Liver (tissue), 9 donors: ENCODE data around the gene ETS2. TPM values are rescaled to one million over a fixed set of nuclear protein-coding genes. Genes with fewer than 3 reads are reported as not detected.
"Not testable (repeated sequence)": the region's sequence is repeated elsewhere in the genome, so short reads cannot be mapped to it uniquely, and the experiment has no call there.

ENCODE experiments used
- DNase-seq: peaks from one replicate; pipeline ENCODE4 v3.0.0-alpha.2; 2017; ENCODE audit warnings: low spot score
- H3K27ac ChIP-seq, 2 donors: one replicate each; pipeline ENCODE4 v1.7.0; 2013; ENCODE audit warnings: inconsistent platforms in 2 of 2, low read length in 2 of 2, control low read depth in 1 of 2, low read depth in 1 of 2, mild to moderate bottlenecking in 1 of 2
- H3K27me3 ChIP-seq, 4 donors: one replicate each; pipeline versions ENCODE4 v1.6.1 to v1.7.0; 2013; ENCODE audit warnings: low read length in 3 of 4, inconsistent platforms in 1 of 4, mild to moderate bottlenecking in 1 of 4, moderate library complexity in 1 of 4; ENCODE audit not compliant: control insufficient read depth in 4 of 4, insufficient read depth in 4 of 4
- H3K36me3 ChIP-seq, 4 donors: one replicate each; pipeline versions ENCODE4 v1.6.1 to v1.7.0; 2013; ENCODE audit warnings: low read length in 3 of 4, mild to moderate bottlenecking in 3 of 4, low read depth in 1 of 4, moderate library complexity in 1 of 4; ENCODE audit not compliant: control insufficient read depth in 4 of 4, insufficient read depth in 3 of 4
- H3K4me1 ChIP-seq, 4 donors: one replicate each; pipeline versions ENCODE4 v1.6.1 to v1.7.0; 2013; ENCODE audit warnings: low read length in 3 of 4, mild to moderate bottlenecking in 3 of 4, moderate library complexity in 1 of 4; ENCODE audit not compliant: control insufficient read depth in 4 of 4, insufficient read depth in 4 of 4
- H3K4me3 ChIP-seq, 3 donors: one replicate each; pipeline versions ENCODE4 v1.6.1 to v1.7.0; 2013; ENCODE audit warnings: low read length in 3 of 3, control low read depth in 1 of 3, low read depth in 1 of 3, mild to moderate bottlenecking in 1 of 3
- H3K9ac ChIP-seq, 2 donors: one replicate each; pipeline ENCODE4 v1.7.0; 2013; ENCODE audit warnings: low read length in 2 of 2, mild to moderate bottlenecking in 2 of 2, moderate library complexity in 2 of 2, control low read depth in 1 of 2, low read depth in 1 of 2
- H3K9me3 ChIP-seq, 4 donors: one replicate each; pipeline versions ENCODE4 v1.6.1 to v1.7.0; 2013; ENCODE audit warnings: low read length in 3 of 4; ENCODE audit not compliant: control insufficient read depth in 4 of 4
- EGR1 ChIP-seq, 2 donors: IDR thresholded peaks; 2 replicates each; pipeline ENCODE4 v1.6.1; 2016 to 2018; ENCODE audit warnings: antibody characterized with exemption in 2 of 2, low read depth in 2 of 2
- FOXA1 ChIP-seq: IDR thresholded peaks from 2 replicates; pipeline ENCODE4 v1.6.1; 2016; ENCODE audit warnings: antibody characterized with exemption
- FOXA2 ChIP-seq: IDR thresholded peaks from 2 replicates; pipeline ENCODE4 v1.6.1; 2016; ENCODE audit warnings: antibody characterized with exemption
- GABPA ChIP-seq, 2 donors: IDR thresholded peaks in 1 of 2; conservative IDR thresholded peaks in 1 of 2; 2 replicates each; pipeline ENCODE4 v1.6.1; 2016; ENCODE audit warnings: antibody characterized with exemption in 2 of 2, mild to moderate bottlenecking in 1 of 2, moderate library complexity in 1 of 2
- HNF4A ChIP-seq, 2 donors: conservative IDR thresholded peaks; 2 replicates each; pipeline ENCODE4 v1.6.1; 2016; ENCODE audit warnings: antibody characterized with exemption in 2 of 2, mild to moderate bottlenecking in 2 of 2
- HNF4G ChIP-seq: IDR thresholded peaks from 2 replicates; pipeline ENCODE4 v1.6.1; 2016; ENCODE audit warnings: antibody characterized with exemption
- JUND ChIP-seq, 2 donors: IDR thresholded peaks; 2 replicates each; pipeline ENCODE4 v1.6.1; 2016; ENCODE audit warnings: antibody characterized with exemption in 2 of 2
- NR2F2 ChIP-seq: IDR thresholded peaks from 2 replicates; pipeline ENCODE4 v1.6.1; 2016; ENCODE audit warnings: antibody characterized with exemption
- RAD21 ChIP-seq, 2 donors: IDR thresholded peaks; 2 replicates each; pipeline ENCODE4 v1.6.1; 2016; ENCODE audit warnings: antibody characterized with exemption in 2 of 2, mild to moderate bottlenecking in 2 of 2
- RXRA ChIP-seq, 2 donors: IDR thresholded peaks; 2 replicates each; pipeline ENCODE4 v1.6.1; 2017 to 2018; ENCODE audit warnings: antibody characterized with exemption in 2 of 2, mild to moderate bottlenecking in 1 of 2
- SP1 ChIP-seq: IDR thresholded peaks from 2 replicates; pipeline ENCODE4 v1.6.1; 2018; ENCODE audit warnings: antibody characterized with exemption, mild to moderate bottlenecking
- TAF1 ChIP-seq: conservative IDR thresholded peaks from 2 replicates; pipeline ENCODE4 v1.6.1; 2016; ENCODE audit warnings: antibody characterized with exemption, mild to moderate bottlenecking
- YY1 ChIP-seq: IDR thresholded peaks from 2 replicates; pipeline ENCODE4 v1.6.1; 2016; ENCODE audit warnings: antibody characterized with exemption, mild to moderate bottlenecking
- WGBS: extraction: QIAGEN DNeasy Blood & Tissue Kit; methylation state at CpG from one replicate; pipeline ENCODE4 v1.1.7; 2013; 5-methylcytosine and 5-hydroxymethylcytosine counted together
- polyA plus RNA-seq, 2 donors: library from polyadenylated mRNA; stranded (reverse) in 1 of 2; unstranded in 1 of 2; fragments of 200-250 nt in 1 of 2; fragments of >200 nt in 1 of 2; fragmentation: Nextera tagmentation in 1 of 2; extraction: Ambion mirVana in 1 of 2; gene quantifications; one replicate each; pipeline versions ENCODE4 v1.2.1 to v1.2.3, GENCODE V29; 2013 to 2015
- total RNA-seq, 2 donors: library from RNA; depleted of rRNA; stranded (reverse); fragments of >200 nt; gene quantifications; one replicate each; pipeline ENCODE4 v1.2.3, GENCODE V29; 2014
- TF ChIP-seq, protein P1 (sequence below): IDR thresholded peaks from 2 replicates; pipeline ENCODE4 v1.6.1; 2016; ENCODE audit warnings: antibody characterized with exemption
- TF ChIP-seq, protein P2 (sequence below): fragments of 150-350 bp; IDR thresholded peaks from 2 replicates; pipeline ENCODE4 v1.5.1; 2017; ENCODE audit warnings: improper control_type of control experiment, low read depth, low read length; ENCODE audit not compliant: missing input control
- TF ChIP-seq, protein P3 (sequence below): IDR thresholded peaks from 2 replicates; pipeline ENCODE4 v1.6.1; 2016; ENCODE audit warnings: antibody characterized with exemption, mild to moderate bottlenecking
- TF ChIP-seq, protein P4 (sequence below): IDR thresholded peaks from 2 replicates; pipeline ENCODE4 v1.6.1; 2016; ENCODE audit warnings: antibody characterized with exemption
- TF ChIP-seq, protein P5 (sequence below): IDR thresholded peaks from 2 replicates; pipeline ENCODE4 v1.6.1; 2016; ENCODE audit warnings: antibody characterized with exemption
- donor health status: healthy.
- donor health status: healthy.
- donor health status: healthy.
- donor health status: healthy.
- donor health status: healthy.

Gene ETS2
- total and polyA plus RNA-seq, 4 donors: 20.2 to 90.7 (median 41.8) TPM

DNA sequence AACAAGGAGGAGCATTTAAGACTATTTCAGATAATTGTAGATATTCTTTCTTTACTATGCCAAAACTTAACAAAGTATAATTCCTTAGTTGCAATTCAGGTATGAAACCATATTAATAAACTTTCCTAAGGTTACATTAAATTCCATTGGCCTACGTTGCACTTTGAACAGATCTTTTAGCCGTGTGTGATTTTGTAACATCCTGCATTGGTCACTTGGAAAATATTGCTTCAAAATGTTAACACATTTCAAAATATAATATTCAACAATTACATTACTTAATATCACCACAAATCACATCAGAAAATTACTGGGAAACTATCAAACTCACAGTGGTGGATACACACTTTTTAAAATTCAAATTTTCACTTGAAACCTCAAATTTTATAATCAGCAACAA is 20.2 kb downstream of the ETS2 start:
- TF ChIP-seq HNF4G (peak; percentile 28), RAD21 (IDR thresholded peaks at IDR 0.05) (peak in 1 of 2 donors; percentile 27), JUND (IDR thresholded peaks at IDR 0.05) (peak in 1 of 2 donors; percentile 34), HNF4A (conservative IDR thresholded peaks at IDR 0.05) (peak; percentile 83 to 84), RXRA (IDR thresholded peaks at IDR 0.05) (peak; percentile 56 to 74), TAF1 (no peak), FOXA2 (no peak), NR2F2 (no peak), GABPA (IDR thresholded peaks at IDR 0.05 in 1 of 2, conservative IDR thresholded peaks at IDR 0.05 in 1 of 2) (no peak), SP1 (peak; percentile 65), EGR1 (IDR thresholded peaks at IDR 0.05; ENCODE audit: low read depth in 2 of 2) (peak; percentile 38 to 39), YY1 (no peak), FOXA1 (no peak)
- TF ChIP-seq, protein P1, sequence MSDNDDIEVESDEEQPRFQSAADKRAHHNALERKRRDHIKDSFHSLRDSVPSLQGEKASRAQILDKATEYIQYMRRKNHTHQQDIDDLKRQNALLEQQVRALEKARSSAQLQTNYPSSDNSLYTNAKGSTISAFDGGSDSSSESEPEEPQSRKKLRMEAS: no peak
- TF ChIP-seq, protein P2, sequence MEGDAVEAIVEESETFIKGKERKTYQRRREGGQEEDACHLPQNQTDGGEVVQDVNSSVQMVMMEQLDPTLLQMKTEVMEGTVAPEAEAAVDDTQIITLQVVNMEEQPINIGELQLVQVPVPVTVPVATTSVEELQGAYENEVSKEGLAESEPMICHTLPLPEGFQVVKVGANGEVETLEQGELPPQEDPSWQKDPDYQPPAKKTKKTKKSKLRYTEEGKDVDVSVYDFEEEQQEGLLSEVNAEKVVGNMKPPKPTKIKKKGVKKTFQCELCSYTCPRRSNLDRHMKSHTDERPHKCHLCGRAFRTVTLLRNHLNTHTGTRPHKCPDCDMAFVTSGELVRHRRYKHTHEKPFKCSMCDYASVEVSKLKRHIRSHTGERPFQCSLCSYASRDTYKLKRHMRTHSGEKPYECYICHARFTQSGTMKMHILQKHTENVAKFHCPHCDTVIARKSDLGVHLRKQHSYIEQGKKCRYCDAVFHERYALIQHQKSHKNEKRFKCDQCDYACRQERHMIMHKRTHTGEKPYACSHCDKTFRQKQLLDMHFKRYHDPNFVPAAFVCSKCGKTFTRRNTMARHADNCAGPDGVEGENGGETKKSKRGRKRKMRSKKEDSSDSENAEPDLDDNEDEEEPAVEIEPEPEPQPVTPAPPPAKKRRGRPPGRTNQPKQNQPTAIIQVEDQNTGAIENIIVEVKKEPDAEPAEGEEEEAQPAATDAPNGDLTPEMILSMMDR: no peak
- TF ChIP-seq, protein P3, sequence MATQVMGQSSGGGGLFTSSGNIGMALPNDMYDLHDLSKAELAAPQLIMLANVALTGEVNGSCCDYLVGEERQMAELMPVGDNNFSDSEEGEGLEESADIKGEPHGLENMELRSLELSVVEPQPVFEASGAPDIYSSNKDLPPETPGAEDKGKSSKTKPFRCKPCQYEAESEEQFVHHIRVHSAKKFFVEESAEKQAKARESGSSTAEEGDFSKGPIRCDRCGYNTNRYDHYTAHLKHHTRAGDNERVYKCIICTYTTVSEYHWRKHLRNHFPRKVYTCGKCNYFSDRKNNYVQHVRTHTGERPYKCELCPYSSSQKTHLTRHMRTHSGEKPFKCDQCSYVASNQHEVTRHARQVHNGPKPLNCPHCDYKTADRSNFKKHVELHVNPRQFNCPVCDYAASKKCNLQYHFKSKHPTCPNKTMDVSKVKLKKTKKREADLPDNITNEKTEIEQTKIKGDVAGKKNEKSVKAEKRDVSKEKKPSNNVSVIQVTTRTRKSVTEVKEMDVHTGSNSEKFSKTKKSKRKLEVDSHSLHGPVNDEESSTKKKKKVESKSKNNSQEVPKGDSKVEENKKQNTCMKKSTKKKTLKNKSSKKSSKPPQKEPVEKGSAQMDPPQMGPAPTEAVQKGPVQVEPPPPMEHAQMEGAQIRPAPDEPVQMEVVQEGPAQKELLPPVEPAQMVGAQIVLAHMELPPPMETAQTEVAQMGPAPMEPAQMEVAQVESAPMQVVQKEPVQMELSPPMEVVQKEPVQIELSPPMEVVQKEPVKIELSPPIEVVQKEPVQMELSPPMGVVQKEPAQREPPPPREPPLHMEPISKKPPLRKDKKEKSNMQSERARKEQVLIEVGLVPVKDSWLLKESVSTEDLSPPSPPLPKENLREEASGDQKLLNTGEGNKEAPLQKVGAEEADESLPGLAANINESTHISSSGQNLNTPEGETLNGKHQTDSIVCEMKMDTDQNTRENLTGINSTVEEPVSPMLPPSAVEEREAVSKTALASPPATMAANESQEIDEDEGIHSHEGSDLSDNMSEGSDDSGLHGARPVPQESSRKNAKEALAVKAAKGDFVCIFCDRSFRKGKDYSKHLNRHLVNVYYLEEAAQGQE: no peak
- TF ChIP-seq, protein P4, sequence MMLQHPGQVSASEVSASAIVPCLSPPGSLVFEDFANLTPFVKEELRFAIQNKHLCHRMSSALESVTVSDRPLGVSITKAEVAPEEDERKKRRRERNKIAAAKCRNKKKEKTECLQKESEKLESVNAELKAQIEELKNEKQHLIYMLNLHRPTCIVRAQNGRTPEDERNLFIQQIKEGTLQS: peak; percentile 15
- TF ChIP-seq, protein P5, sequence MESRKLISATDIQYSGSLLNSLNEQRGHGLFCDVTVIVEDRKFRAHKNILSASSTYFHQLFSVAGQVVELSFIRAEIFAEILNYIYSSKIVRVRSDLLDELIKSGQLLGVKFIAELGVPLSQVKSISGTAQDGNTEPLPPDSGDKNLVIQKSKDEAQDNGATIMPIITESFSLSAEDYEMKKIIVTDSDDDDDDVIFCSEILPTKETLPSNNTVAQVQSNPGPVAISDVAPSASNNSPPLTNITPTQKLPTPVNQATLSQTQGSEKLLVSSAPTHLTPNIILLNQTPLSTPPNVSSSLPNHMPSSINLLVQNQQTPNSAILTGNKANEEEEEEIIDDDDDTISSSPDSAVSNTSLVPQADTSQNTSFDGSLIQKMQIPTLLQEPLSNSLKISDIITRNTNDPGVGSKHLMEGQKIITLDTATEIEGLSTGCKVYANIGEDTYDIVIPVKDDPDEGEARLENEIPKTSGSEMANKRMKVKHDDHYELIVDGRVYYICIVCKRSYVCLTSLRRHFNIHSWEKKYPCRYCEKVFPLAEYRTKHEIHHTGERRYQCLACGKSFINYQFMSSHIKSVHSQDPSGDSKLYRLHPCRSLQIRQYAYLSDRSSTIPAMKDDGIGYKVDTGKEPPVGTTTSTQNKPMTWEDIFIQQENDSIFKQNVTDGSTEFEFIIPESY: peak; percentile 16
- Histone ChIP-seq H3K9me3 (peaks cover 0 to 17% (median under 1%) of the 10 kb centered on the region in 4 donors), H3K27ac (peak overlapping the region; percentile 58 to 65), H3K4me3 (no peak overlapping the region), H3K4me1 (peaks cover 6 to 38% (median 11%) of the 10 kb centered on the region in 4 donors), H3K36me3 (peaks cover 6 to 38% (median 23%) of the 10 kb centered on the region in 4 donors), H3K27me3 (no peaks in the 10 kb centered on the region), H3K9ac (no peak overlapping the region)
- WGBS: 27% methylated on average over 2 of the region's 2 CpGs
- no peak for DNase-seq

DNA sequence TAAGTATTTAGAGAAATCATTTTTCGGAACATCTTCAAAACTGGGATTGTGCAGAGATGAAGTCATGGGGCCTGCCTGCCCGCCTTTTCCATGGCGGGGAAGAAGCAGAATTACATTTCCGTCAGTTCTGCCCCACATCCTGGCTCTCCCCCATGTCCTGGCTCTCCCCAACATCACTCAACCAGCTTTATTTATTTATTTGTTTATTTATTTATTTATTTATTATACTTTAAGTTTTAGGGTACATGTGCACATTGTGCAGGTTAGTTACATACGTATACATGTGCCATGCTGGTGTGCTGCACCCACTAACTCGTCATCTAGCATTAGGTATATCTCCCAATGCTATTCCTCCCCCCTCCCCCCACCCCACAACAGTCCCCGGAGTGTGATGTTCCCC is 22.4 kb downstream of the ETS2 start:
- H3K4me1 ChIP-seq: peaks cover 2 to 24% (median 6%) of the 10 kb centered on the region in 4 donors
- H3K27me3 ChIP-seq: not testable (repeated sequence)
- 87% methylated on average over 7 of the region's 7 CpGs for WGBS

More for the DNA sequence above, 22.4 kb downstream of the ETS2 start:
- H3K9ac ChIP-seq, DNase-seq, H3K4me3 ChIP-seq, H3K27ac ChIP-seq: not testable (repeated sequence)
- H3K9me3 ChIP-seq: peaks cover 0 to 17% (median under 1%) of the 10 kb centered on the region in 4 donors
- H3K36me3 ChIP-seq: peaks cover 0 to 17% (median 4%) of the 10 kb centered on the region in 4 donors
